Esophagus muscularis mucosa (tissue), 3 donors: ENCODE results near the gene TMEM217.

Experiments used
- CTCF ChIP-seq, 3 experiments: fragments of 200-600 bp in 2 of 3; fragments of 450-650 bp in 1 of 3; sonication (generic) in 2 of 3; IDR thresholded peaks; one replicate each; pipeline ENCODE4 v1.5.1; 2017 to 2019; ENCODE audit warnings: antibody characterized with exemption in 3 of 3, mild to moderate bottlenecking in 2 of 3, moderate library complexity in 1 of 3
- POLR2A ChIP-seq: fragments of 450-650 bp; IDR thresholded peaks from one replicate; pipeline ENCODE4 v1.6.1; 2017; ENCODE audit warnings: antibody characterized with exemption, moderate library complexity, mild to moderate bottlenecking, low read depth
- POLR2AphosphoS5 ChIP-seq, 2 donors: sonication (generic); formaldehyde crosslinking; IDR thresholded peaks; one replicate each; pipeline ENCODE4 v1.6.1; 2017; ENCODE audit warnings: antibody characterized with exemption in 2 of 2

GRCh38 chr6:37253486-37254007 is 4.4 kb downstream of the TMEM217 start:
- TF ChIP-seq CTCF (IDR thresholded peaks at IDR 0.05) (no peak), POLR2AphosphoS5 (IDR thresholded peaks at IDR 0.05) (no peak), POLR2A (no peak)
